Spleen (tissue), 11 donors: ENCODE results near the gene MICALL2. TPM values are rescaled to one million over a fixed set of nuclear protein-coding genes. Genes with fewer than 3 reads are reported as not detected.

Experiments
- DNase-seq: peaks from one replicate; pipeline ENCODE4 v3.0.0-alpha.2; 2020
- H3K27ac ChIP-seq, 8 donors: fragments of 200-600 bp; sonication (generic) in 7 of 8; 1 replicate in 4 of 8; 2 replicates in 4 of 8; pipeline versions ENCODE4 v1.5.0 to v1.8.0; 2016 to 2021; ENCODE audit warnings: inconsistent platforms in 4 of 8, mild to moderate bottlenecking in 4 of 8, moderate library complexity in 1 of 8
- H3K27me3 ChIP-seq, 7 donors: fragments of 200-600 bp; sonication (generic) in 6 of 7; replicated peaks in 1 of 7; 1 replicate in 4 of 7; 2 replicates in 3 of 7; pipeline versions ENCODE4 v1.5.0 to v1.8.0; 2016 to 2021; ENCODE audit warnings: inconsistent platforms in 3 of 7, mild to moderate bottlenecking in 1 of 7
- H3K36me3 ChIP-seq, 6 donors: fragments of 200-600 bp; sonication (generic) in 5 of 6; 1 replicate in 4 of 6; 2 replicates in 2 of 6; pipeline versions ENCODE4 v1.5.0 to v1.8.0; 2016 to 2021; ENCODE audit warnings: inconsistent platforms in 2 of 6
- H3K4me1 ChIP-seq, 6 donors: fragments of 200-600 bp; sonication (generic) in 5 of 6; 1 replicate in 3 of 6; 2 replicates in 3 of 6; pipeline versions ENCODE4 v1.5.0 to v1.8.0; 2016 to 2021; ENCODE audit warnings: inconsistent platforms in 3 of 6
- H3K4me3 ChIP-seq, 8 donors: fragments of 200-600 bp; sonication (generic) in 7 of 8; 1 replicate in 4 of 8; 2 replicates in 4 of 8; pipeline versions ENCODE4 v1.5.0 to v1.8.0; 2016 to 2021; ENCODE audit warnings: inconsistent platforms in 4 of 8, mild to moderate bottlenecking in 4 of 8, moderate library complexity in 2 of 8
- H3K9me3 ChIP-seq, 8 donors: fragments of 200-600 bp; sonication (generic) in 7 of 8; 1 replicate in 4 of 8; 2 replicates in 4 of 8; pipeline versions ENCODE4 v1.5.0 to v1.8.0; 2016 to 2021; ENCODE audit warnings: inconsistent platforms in 4 of 8
- CTCF ChIP-seq, 11 experiments: fragments of 200-600 bp in 7 of 11; fragments of 450-650 bp in 4 of 11; sonication (generic) in 4 of 11; IDR thresholded peaks in 8 of 11; conservative IDR thresholded peaks in 3 of 11; 1 replicate in 7 of 11; 2 replicates in 4 of 11; pipeline versions ENCODE4 v1.4.0 to v1.8.0; 2016 to 2021; ENCODE audit warnings: antibody characterized with exemption in 11 of 11, inconsistent platforms in 4 of 11, mild to moderate bottlenecking in 1 of 11
- POLR2A ChIP-seq, 3 donors: fragments of 450-650 bp; IDR thresholded peaks; one replicate each; pipeline ENCODE4 v1.5.1; 2017; ENCODE audit warnings: antibody characterized with exemption in 3 of 3, mild to moderate bottlenecking in 1 of 3
- POLR2AphosphoS5 ChIP-seq, 3 donors: sonication (generic); formaldehyde crosslinking; IDR thresholded peaks; one replicate each; pipeline ENCODE4 v1.5.1; 2017; ENCODE audit warnings: antibody characterized with exemption in 3 of 3
- WGBS, 5 donors: extraction: QIAGEN DNeasy Blood & Tissue Kit in 3 of 5; methylation state at CpG; one replicate each; pipeline versions ENCODE4 v1.1.5 to v1.1.7; 2013 to 2018; 5-methylcytosine and 5-hydroxymethylcytosine counted together
- intact Hi-C: fragments of 100-400 bp; cut with DNase I; formaldehyde crosslinking; loops from one replicate; pipeline ENCODE4 v1.15.0; 2023; ENCODE audit warnings: low total_unique reads
- polyA plus RNA-seq, 3 donors: library from polyadenylated mRNA; stranded (reverse); fragments of 200-250 nt; gene quantifications; one replicate each; pipeline ENCODE4 v1.2.1, GENCODE V29; 2013
- total RNA-seq, 7 donors: library from RNA; depleted of rRNA in 3 of 7; stranded (reverse); fragments of >200 nt in 3 of 7; fragmentation: NEBNext Ultra II Directional in 4 of 7; extraction: Animal tissue kit (Norgen Biotek cat#: 25700) in 4 of 7; gene quantifications; one replicate each; pipeline versions ENCODE4 v1.1.0 to v1.2.1, GENCODE V29; 2016 to 2021
- donor health status: healthy with polysubstance abuse.
- donor health status: DM: no; HTN: no; CAD: no; lungs with moderate emphysema.
- donor health status: DM: no; HTN: no; CAD: no.
- donor health status: Bipolar disorder and iron deficiency.
- donor health status: healthy.
- donor health status: DM: no; HTN: no; CAD: no.
- donor health status: DM: yes; HTN: yes; CAD: no.

The MICALL2 gene
- total and polyA plus RNA-seq, 10 donors = 36.3 to 361 (median 96.7) TPM

GRCh38 chr7:1468643-1469298 is 9.5 kb upstream of the MICALL2 start:
- H3K9me3 ChIP-seq = no peaks in the 10 kb centered on the region
- TF ChIP-seq POLR2A (IDR thresholded peaks at IDR 0.05) = no peak
- no peak for TF ChIP-seq CTCF (IDR thresholded peaks at IDR 0.05 in 8 of 11, conservative IDR thresholded peaks at IDR 0.05 in 3 of 11)
- no peak for TF ChIP-seq POLR2AphosphoS5 (IDR thresholded peaks at IDR 0.05)
- no peaks in the 10 kb centered on the region for H3K27me3 ChIP-seq
- no peak for DNase-seq
- no peak overlapping the region for H3K4me3 ChIP-seq
- no peak overlapping the region for H3K27ac ChIP-seq
- 90 to 94% (median 92%) methylated on average over 8 to 24 of the region's 24 CpGs for WGBS, 5 donors
- H3K4me1 ChIP-seq = peaks cover 3 to 19% (median 10%) of the 10 kb centered on the region in 6 donors
- intact Hi-C loops = loop anchor here (10.0 kb wide), 1 partner anchor 244 kb away; no protein-coding TSS in a partner anchor
- peaks cover 0 to 60% (median 50%) of the 10 kb centered on the region in 6 donors for H3K36me3 ChIP-seq

GRCh38 chr7:1468203-1468602 is 8.9 kb upstream of the MICALL2 start:
- Histone ChIP-seq H3K36me3 (peaks cover 0 to 55% (median 45%) of the 10 kb centered on the region in 6 donors), H3K4me1 (peaks cover 3 to 21% (median 10%) of the 10 kb centered on the region in 6 donors), H3K9me3 (no peaks in the 10 kb centered on the region), H3K4me3 (no peak overlapping the region), H3K27me3 (no peaks in the 10 kb centered on the region), H3K27ac (peak overlapping the region in 1 of 8 donors; percentile 72)
- intact Hi-C loops = loop anchor here (10.0 kb wide), 1 partner anchor 243 kb away; no protein-coding TSS in a partner anchor
- no peak for DNase-seq
- no peak for TF ChIP-seq POLR2A (IDR thresholded peaks at IDR 0.05)
- no peak for TF ChIP-seq CTCF (IDR thresholded peaks at IDR 0.05 in 8 of 11, conservative IDR thresholded peaks at IDR 0.05 in 3 of 11)
- no peak for TF ChIP-seq POLR2AphosphoS5 (IDR thresholded peaks at IDR 0.05)
- WGBS, 5 donors = 93 to 95% (median 94%) methylated on average over 7 to 13 of the region's 13 CpGs

- H3K27ac ChIP-seq = peak overlapping the region in 7 of 8 donors; percentile 64 to 79 (median 72)
- H3K36me3 ChIP-seq = peaks cover 0 to 40% (median 30%) of the 10 kb centered on the region in 6 donors
- peaks cover 7 to 36% (median 21%) of the 10 kb centered on the region in 6 donors for H3K4me1 ChIP-seq
- no peaks in the 10 kb centered on the region for H3K27me3 ChIP-seq
- intact Hi-C loops = loop anchor here (10.0 kb wide), 1 partner anchor 242 kb away; no protein-coding TSS in a partner anchor
- peak; percentile 88 for DNase-seq
- 34 to 66% (median 53%) methylated on average over 7 to 17 of the region's 17 CpGs for WGBS, 5 donors
- no peak overlapping the region for H3K4me3 ChIP-seq
- TF ChIP-seq POLR2AphosphoS5 (IDR thresholded peaks at IDR 0.05) (peak; percentile 16 to 74 (median 65)), POLR2A (IDR thresholded peaks at IDR 0.05) (no peak), CTCF (IDR thresholded peaks at IDR 0.05 in 8 of 11, conservative IDR thresholded peaks at IDR 0.05 in 3 of 11) (peak in 3 of 11 experiments; percentile 3 to 10 (median 9))
- H3K9me3 ChIP-seq = no peaks in the 10 kb centered on the region
Observed at GRCh38 chr7:1466524-1467271, 7.4 kb upstream of the MICALL2 start.

- Histone ChIP-seq H3K4me1 (peaks cover 18 to 57% (median 38%) of the 10 kb centered on the region in 6 donors), H3K4me3 (no peak overlapping the region), H3K9me3 (no peaks in the 10 kb centered on the region), H3K27me3 (no peaks in the 10 kb centered on the region), H3K27ac (no peak overlapping the region), H3K36me3 (peaks cover 0 to 20% (median 10%) of the 10 kb centered on the region in 6 donors)
- TF ChIP-seq CTCF (IDR thresholded peaks at IDR 0.05 in 8 of 11, conservative IDR thresholded peaks at IDR 0.05 in 3 of 11) = no peak
- no peak for TF ChIP-seq POLR2AphosphoS5 (IDR thresholded peaks at IDR 0.05)
- TF ChIP-seq POLR2A (IDR thresholded peaks at IDR 0.05) = no peak
- WGBS, 5 donors = 80 to 93% (median 88%) methylated on average over 12 of the region's 12 CpGs
- intact Hi-C loops = loop anchor here (10.0 kb wide), 1 partner anchor 240 kb away; no protein-coding TSS in a partner anchor
- DNase-seq = no peak
Observed at GRCh38 chr7:1464694-1465093, 5.4 kb upstream of the MICALL2 start.
